NCI-H526 treated with DMSO at 0.1 percent for 48 hours (cell line): ENCODE data around the gene COL19A1.
"Not testable (repeated sequence)": the region's sequence is repeated elsewhere in the genome, so short reads cannot be mapped to it uniquely, and the experiment has no call there.

Source experiments
- DNase-seq: peaks from one replicate; lab custom pipeline; 2025; lab: John Stamatoyannopoulos, UW

The COL19A1 gene

DNA sequence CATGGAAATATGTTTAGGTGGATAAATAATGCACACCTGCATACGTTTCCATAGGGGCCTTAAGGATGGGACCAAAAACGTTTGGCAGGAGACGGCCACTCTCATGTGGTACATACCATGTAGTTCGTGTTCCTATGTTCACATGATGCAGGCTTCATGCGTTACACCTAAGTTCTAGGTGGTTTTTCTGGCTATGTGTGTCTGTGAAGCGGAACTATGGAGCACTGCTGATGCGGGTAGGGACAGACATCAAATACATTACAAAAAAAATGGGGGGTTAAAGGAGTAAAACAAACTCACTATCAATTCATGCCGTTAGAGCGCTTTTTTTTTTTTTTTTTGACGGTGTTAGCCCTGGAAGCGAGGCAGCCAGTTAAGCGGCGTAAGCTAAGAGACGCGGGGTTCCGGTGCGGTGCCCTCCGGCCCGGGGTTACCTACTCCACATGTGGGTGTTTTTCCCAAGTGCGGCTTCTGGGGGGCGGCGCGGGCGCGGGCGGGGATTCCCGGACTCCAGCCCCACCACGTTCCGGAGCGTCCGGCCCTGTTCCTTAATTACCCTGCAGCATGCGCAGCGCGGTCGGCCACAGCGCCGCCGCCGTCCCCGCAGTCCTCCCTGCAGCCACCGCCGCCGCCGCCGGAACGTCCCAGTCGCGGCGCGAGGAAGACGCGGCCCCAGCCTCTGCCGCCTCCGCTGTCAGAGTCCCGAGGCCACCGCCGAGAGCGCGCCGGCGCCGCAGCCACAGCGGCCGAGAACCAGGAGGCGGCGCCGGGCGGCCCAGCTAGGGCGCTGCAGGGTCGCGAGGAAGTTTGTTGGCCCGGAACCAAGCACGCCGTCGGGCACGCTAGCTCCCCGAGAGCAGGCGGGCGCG, 648 bp downstream of the COL19A1 start:
- peak; percentile 52 for DNase-seq

- no peak for DNase-seq
These were observed 1.3 kb downstream of the COL19A1 start for GRCh38 chr6:69867639-69867976.

GRCh38 chr6:69868252-69868804, 2.0 kb downstream of the COL19A1 start:
- no peak for DNase-seq

DNA sequence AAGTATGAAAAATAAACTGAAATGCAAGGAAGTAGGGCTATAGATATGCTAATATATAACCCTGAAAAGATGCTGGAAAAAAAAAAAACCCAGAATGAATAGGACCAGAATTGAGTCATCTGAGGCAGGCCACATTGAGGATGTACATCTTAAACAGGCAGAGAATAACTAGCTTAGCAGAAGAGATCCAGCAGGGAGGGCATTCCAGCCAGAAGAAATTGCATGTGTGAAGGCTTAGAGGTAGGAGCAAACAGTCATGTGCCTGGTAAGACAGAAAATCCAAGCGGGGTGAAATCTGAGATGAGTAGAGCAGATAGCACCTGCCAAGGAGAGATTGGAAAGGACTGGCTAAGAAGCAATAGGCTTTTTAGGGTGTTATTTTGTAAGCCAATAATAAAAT, 2.6 kb downstream of the COL19A1 start:
- no peak for DNase-seq

- DNase-seq: no peak
These were observed 4.8 kb downstream of the COL19A1 start for GRCh38 chr6:69871107-69871506.

DNA sequence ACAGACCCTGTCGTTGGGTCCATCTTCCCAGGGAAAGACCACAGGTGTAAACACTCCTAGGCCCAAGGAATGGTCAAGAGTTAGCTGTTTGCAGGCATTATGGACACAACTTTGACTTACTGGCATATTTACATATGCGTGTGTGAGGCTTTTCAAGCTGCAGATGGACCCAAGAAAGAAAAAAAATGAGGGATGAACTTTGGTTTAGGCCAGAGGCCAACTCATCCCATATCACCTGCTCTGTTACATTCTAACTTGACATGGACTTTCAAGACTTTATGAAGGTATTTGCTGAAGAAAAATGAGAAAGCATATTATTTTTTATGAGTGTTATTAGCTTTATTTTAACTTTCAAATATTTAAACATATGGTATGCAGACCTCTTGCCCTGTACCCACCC, 6.9 kb downstream of the COL19A1 start:
- no peak for DNase-seq

DNA sequence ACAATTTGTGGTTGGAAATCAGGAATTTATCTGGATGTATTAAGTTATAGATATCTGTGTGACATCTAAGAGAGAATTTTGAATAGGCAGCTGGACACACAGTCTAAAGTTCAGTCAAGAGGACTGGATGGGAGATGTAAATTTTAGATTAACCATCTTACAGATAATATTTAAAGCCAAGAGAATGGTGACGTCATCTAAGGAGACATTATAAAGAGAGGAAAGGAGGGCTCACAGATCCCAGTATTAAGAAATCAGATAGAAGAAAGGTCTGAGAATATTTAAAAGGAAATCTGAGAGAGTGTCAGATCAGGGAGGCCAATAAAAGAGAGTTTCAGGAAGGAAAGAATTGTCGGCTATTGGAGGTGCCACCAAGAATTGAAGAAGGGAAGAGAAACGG, 9.4 kb downstream of the COL19A1 start:
- no peak for DNase-seq

- DNase-seq: no peak
These were observed 12.4 kb downstream of the COL19A1 start for GRCh38 chr6:69878795-69879194.

DNA sequence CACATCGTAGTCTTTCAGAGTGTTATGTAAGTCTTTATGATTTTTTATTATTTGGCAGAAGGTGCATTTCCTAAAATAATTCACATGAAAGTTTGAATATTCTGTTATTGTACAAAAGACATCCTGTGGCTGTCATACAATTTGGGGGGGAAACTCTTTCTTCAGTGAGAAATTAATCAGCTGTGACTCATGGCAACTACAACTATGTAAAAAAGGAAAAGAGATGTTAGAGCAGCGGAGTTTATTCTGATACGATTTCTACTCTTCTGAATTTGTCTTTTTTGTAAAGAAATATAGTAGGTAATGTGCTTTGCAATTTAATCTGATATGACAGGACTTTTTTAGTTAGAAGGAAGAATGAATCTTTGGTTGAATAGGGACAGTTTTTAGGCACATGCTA, 14.2 kb downstream of the COL19A1 start:
- DNase-seq: no peak

GRCh38 chr6:69881322-69882151, 15.2 kb downstream of the COL19A1 start:
- DNase-seq: no peak

GRCh38 chr6:69883551-69883950, 17.2 kb downstream of the COL19A1 start:
- DNase-seq: no peak

- no peak for DNase-seq
These were observed 17.9 kb downstream of the COL19A1 start for GRCh38 chr6:69884231-69884630.

- DNase-seq: no peak
These were observed 20.7 kb downstream of the COL19A1 start for GRCh38 chr6:69887026-69887425.

DNA sequence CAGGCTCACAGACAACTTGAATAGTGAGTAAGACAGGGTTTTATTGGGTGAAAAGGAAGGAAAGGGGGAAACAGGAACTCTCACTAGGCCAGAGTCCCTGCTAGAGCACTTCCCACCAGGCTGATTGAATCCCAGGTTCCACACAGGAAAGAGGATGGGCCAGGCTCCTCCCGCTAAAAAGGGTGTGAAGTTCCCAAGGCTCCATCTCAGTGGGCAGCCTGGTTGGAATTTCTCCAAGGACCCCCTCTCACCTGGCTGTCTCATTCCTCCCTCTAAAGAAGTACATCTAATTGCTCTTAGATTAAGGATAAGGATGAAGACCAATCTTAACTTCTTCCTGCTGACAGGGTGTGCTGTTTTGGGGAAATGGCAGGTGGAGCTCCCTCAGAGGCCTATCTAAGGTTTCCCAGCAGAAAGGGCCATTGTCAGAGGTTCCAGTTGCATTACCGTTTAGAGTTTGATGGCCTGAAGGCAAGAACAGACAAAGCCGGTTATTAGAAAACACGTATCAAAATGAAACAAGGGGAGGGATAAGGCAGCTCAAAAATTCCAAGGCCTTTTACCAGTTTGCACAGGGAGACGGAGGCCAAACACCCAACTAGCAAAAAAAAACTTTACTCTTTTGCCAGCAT, 21.5 kb downstream of the COL19A1 start:
- no peak for DNase-seq

DNA sequence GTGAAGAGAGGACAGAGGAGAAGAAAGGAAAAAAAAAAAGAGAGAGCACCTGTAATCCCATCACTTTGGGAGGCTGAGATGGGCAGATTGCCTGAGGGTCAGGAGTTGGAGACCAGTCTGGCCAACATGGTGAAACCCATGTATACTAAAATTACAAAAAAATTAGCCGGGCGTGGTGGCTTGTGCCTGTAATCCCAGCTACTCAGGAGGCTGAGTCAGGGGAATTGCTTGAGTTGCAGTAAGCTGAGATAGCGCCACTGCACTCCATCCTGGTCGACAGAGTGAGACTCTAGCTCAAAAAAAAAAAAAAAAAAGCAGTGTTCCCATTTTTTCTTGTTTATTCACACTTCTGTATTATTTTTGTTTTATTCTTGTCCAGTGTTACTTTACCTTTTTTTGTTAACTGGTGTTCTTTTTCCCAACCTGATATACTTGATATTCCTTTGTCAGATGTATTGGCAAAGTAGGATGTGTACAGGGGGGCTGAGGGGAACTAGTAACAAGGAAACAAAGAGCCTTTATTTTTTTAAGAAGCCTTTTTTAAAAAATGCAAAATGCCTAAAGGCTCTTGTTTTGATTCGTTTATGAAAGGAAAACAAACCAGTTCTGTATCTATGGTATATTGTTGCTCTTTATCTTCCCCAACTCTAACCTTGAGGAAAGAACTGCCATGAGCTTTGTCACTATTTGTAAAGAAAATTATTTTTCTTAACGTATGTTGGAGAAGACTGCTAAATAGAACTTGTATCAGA, 22.3 kb downstream of the COL19A1 start:
- no peak for DNase-seq

GRCh38 chr6:69889234-69889974, 23.0 kb downstream of the COL19A1 start:
- DNase-seq: not testable (repeated sequence)

- not testable (repeated sequence) for DNase-seq
These were observed 26.2 kb downstream of the COL19A1 start for GRCh38 chr6:69892561-69892960.

- not testable (repeated sequence) for DNase-seq
These were observed 26.9 kb downstream of the COL19A1 start for GRCh38 chr6:69893266-69893665.

DNA sequence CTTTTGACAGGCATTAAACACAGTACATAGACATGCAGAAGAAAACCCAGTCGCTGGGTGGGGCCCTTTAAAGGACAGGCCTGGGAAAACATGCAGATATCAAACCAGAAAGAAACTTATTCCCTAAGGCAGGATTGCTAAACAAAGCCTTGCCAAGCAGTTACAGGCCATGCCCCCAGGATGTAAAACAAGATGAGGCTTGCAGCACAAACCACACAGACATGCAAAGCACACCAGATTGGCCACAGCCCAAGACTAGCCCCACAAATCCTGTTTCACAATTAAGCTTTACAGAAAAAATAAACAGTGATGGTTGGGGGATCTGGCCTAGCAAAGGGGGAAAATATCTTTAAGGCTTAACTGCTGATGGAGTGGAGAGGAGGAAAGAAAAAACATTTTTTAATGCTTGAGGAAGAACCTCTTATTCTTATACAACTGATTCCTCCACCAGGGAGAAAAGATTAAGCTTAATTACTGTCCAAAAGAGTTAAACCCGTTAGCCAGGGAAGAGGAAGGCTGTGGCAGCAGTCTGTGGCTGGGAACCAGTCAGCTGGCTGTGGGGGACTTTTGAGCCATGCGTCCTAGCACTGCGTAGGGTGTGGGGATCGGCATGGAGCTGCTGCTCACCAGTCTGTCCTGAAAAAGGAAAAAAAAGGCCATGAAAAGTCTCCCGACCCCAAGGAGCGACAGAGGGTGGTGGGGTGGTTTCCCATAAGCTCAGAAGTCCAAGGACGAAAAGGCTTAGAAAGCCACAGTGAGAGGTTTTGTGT, 28.4 kb downstream of the COL19A1 start:
- DNase-seq: peak; percentile 43

GRCh38 chr6:69895396-69895795, 29.0 kb downstream of the COL19A1 start:
- no peak for DNase-seq
